ENCODE results near the gene TMEM245.

DNA sequence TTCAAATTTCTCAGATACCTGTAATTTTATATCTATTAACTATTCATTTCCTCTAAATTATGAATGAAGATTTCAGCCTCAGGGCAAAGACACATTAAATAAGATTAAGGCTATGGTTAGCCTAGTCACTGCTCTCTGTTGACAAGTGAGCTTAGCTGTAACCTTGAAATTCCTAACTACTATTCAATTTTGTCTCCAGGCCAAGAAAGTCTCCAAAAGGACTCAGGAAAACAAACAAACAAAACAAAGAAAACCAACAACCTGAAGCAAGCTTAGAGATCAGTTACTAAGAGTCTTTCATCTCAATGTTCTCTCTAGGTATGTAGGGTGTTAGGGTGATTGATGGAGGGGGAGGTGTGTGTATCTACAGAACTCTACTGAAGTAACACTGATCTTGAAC, 96.9 kb downstream of the TMEM245 start:
- TF ChIP-seq, protein P1, sequence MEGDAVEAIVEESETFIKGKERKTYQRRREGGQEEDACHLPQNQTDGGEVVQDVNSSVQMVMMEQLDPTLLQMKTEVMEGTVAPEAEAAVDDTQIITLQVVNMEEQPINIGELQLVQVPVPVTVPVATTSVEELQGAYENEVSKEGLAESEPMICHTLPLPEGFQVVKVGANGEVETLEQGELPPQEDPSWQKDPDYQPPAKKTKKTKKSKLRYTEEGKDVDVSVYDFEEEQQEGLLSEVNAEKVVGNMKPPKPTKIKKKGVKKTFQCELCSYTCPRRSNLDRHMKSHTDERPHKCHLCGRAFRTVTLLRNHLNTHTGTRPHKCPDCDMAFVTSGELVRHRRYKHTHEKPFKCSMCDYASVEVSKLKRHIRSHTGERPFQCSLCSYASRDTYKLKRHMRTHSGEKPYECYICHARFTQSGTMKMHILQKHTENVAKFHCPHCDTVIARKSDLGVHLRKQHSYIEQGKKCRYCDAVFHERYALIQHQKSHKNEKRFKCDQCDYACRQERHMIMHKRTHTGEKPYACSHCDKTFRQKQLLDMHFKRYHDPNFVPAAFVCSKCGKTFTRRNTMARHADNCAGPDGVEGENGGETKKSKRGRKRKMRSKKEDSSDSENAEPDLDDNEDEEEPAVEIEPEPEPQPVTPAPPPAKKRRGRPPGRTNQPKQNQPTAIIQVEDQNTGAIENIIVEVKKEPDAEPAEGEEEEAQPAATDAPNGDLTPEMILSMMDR (IDR thresholded peaks at IDR 0.05) = no peak
- no peak for TF ChIP-seq EZH2phosphoT487 (IDR thresholded peaks at IDR 0.05)
- TF ChIP-seq EZH2 (IDR thresholded peaks at IDR 0.05) = no peak
